GM12878 (cell line): Measurements from ENCODE around the gene ERC1. TPM values are rescaled to one million over a fixed set of nuclear protein-coding genes. Genes with fewer than 3 reads are reported as not detected.

Experiments used
- ATAC-seq: fragments of 200-7000 bp; cut with Tn5 transposase; 3 replicates; pipeline ENCODE4 v1.9.1; 2020; ENCODE audit warnings: mild to moderate bottlenecking, moderate library complexity
- BruUV-seq: library from RNA; stranded (reverse); fragments of 400-500 nt; replicated peaks from 2 replicates; lab custom pipeline; 2021; lab: Mats Ljungman, UMichigan
- CTCF ChIA-PET: fragments of 300-600 bp; sonication (Branson Sonifier 250); formaldehyde crosslinking; extraction: SDS; loops from one replicate; lab custom pipeline; 2021; ENCODE audit warnings: inconsistent platforms; lab: Yijun Ruan, JAX
- POLR2A ChIA-PET: fragments of 350-600 bp; formaldehyde crosslinking; extraction: SDS; loops from one replicate; lab custom pipeline; 2021; ENCODE audit warnings: inconsistent platforms; lab: Charles Lee
- RAD21 ChIA-PET: fragments of 300-600 bp; sonication (Branson Sonifier 250); formaldehyde crosslinking; loops from one replicate; lab custom pipeline; 2023; ENCODE audit warnings: antibody characterized with exemption; ENCODE audit not compliant: unreplicated experiment; lab: Charles Lee
- SMC1A ChIA-PET: fragments of 300-600 bp; sonication (Branson Sonifier 250); formaldehyde crosslinking; loops from one replicate; lab custom pipeline; 2023; ENCODE audit not compliant: unreplicated experiment, uncharacterized antibody; lab: Charles Lee
- DNase-seq: peaks from one replicate; pipeline ENCODE4 v3.0.0-alpha.2; 2011; ENCODE audit warnings: low read depth, low spot score
- FAIRE-seq: peaks from 3 replicates; lab custom pipeline; 2011; peaks lifted over from hg19 to GRCh38; lab: Jason Lieb, UNC
- H2AFZ ChIP-seq: 2 replicates; pipeline ENCODE4 v1.6.0; 2011; ENCODE audit warnings: low read depth, low read length, control low read depth; ENCODE audit not compliant: control insufficient read depth
- H3K27ac ChIP-seq: 2 replicates; pipeline ENCODE4 v1.5.1; 2011; ENCODE audit warnings: control low read depth; ENCODE audit not compliant: control insufficient read depth, insufficient read depth
- H3K27me3 ChIP-seq, 2 experiments: replicated peaks in 1 of 2; 2 replicates each; pipeline versions ENCODE4 v1.6.0 to v1.6.1; 2011; ENCODE audit warnings: low read length in 1 of 2; ENCODE audit not compliant: control insufficient read depth in 2 of 2, insufficient read depth in 2 of 2
- H3K36me3 ChIP-seq, 2 experiments: 2 replicates each; pipeline ENCODE4 v1.5.1; 2011; ENCODE audit warnings: low read length in 1 of 2; ENCODE audit not compliant: control insufficient read depth in 2 of 2, insufficient read depth in 2 of 2
- H3K4me1 ChIP-seq: 2 replicates; pipeline ENCODE4 v1.6.1; 2011; ENCODE audit warnings: mild to moderate bottlenecking, low read length, moderate library complexity, mixed read lengths; ENCODE audit not compliant: control insufficient read depth, insufficient read depth
- H3K4me2 ChIP-seq: 2 replicates; pipeline ENCODE4 v1.6.0; 2011; ENCODE audit warnings: control low read depth; ENCODE audit not compliant: control insufficient read depth, insufficient read depth
- H3K4me3 ChIP-seq: fragments of 200-600 bp; sonication (generic); 2 replicates; pipeline ENCODE4 v1.5.1; 2016
- H3K79me2 ChIP-seq: 2 replicates; pipeline ENCODE4 v1.6.0; 2011; ENCODE audit warnings: low read length; ENCODE audit not compliant: control insufficient read depth, insufficient read depth
- H3K9ac ChIP-seq: 2 replicates; pipeline ENCODE4 v1.8.0; 2011; ENCODE audit warnings: low read length, control low read depth, mixed read lengths; ENCODE audit not compliant: control insufficient read depth, insufficient read depth
- H3K9me3 ChIP-seq: replicated peaks from 3 replicates; pipeline ENCODE4 v1.5.1; 2011; ENCODE audit warnings: mild to moderate bottlenecking, low read length; ENCODE audit not compliant: control insufficient read depth, insufficient read depth
- H4K20me1 ChIP-seq: 2 replicates; pipeline ENCODE4 v1.6.0; 2011; ENCODE audit not compliant: control insufficient read depth, insufficient read depth
- CEBPB ChIP-seq, 2 experiments: fragments of 150-350 bp in 1 of 2; IDR thresholded peaks; 2 replicates each; pipeline ENCODE4 v1.6.1; 2012 to 2014; ENCODE audit warnings: low read depth in 2 of 2, low read length in 2 of 2, borderline replicate concordance in 1 of 2, inconsistent platforms in 1 of 2
- CUX1 ChIP-seq: IDR thresholded peaks from 2 replicates; pipeline ENCODE4 v1.6.1; 2012; ENCODE audit warnings: improper control_type of control experiment, low read depth, low read length; ENCODE audit not compliant: insufficient replicate concordance
- ELK1 ChIP-seq: IDR thresholded peaks from 2 replicates; pipeline ENCODE4 v1.6.1; 2012; ENCODE audit warnings: low read depth, low read length, improper control_type of control experiment
- GATAD2B ChIP-seq: fragments of 450-650 bp; conservative IDR thresholded peaks from 2 replicates; pipeline ENCODE4 v1.6.1; 2017; ENCODE audit warnings: low read depth, mild to moderate bottlenecking, moderate library complexity
- IKZF1 ChIP-seq: fragments of 450-650 bp; conservative IDR thresholded peaks from 2 replicates; pipeline ENCODE4 v1.6.1; 2017; ENCODE audit warnings: antibody characterized with exemption, mild to moderate bottlenecking
- JUND ChIP-seq: IDR thresholded peaks from 2 replicates; pipeline ENCODE4 v1.6.1; 2012; ENCODE audit warnings: low read depth, mild to moderate bottlenecking, low read length, improper control_type of control experiment, moderate library complexity
- MTA3 ChIP-seq: IDR thresholded peaks from 2 replicates; pipeline ENCODE4 v1.6.1; 2012; ENCODE audit warnings: low read length, inconsistent platforms, borderline replicate concordance
- RCOR1 ChIP-seq: conservative IDR thresholded peaks from 2 replicates; pipeline ENCODE4 v1.6.1; 2012; ENCODE audit warnings: low read depth, low read length, improper control_type of control experiment
- SMAD1 ChIP-seq: fragments of 450-650 bp; IDR thresholded peaks from 2 replicates; pipeline ENCODE4 v1.6.1; 2018; ENCODE audit warnings: mild to moderate bottlenecking, low read depth; ENCODE audit not compliant: partially characterized antibody
- TAF1 ChIP-seq: IDR thresholded peaks from 2 replicates; pipeline ENCODE4 v1.6.1; 2011; ENCODE audit warnings: mild to moderate bottlenecking, low read depth, low read length, borderline replicate concordance
- ZNF384 ChIP-seq: IDR thresholded peaks from 2 replicates; pipeline ENCODE4 v1.6.1; 2012; ENCODE audit warnings: low read depth, mild to moderate bottlenecking, low read length, improper control_type of control experiment, borderline replicate concordance
- WGBS: methylation state at CpG from one replicate; pipeline ENCODE4 v1.1.6; 2016; ENCODE audit warnings: low lambda C conversion rate; ENCODE audit not compliant: insufficient replicate concordance, insufficient coverage; ENCODE audit errors: missing lambda C conversion rate; 5-methylcytosine and 5-hydroxymethylcytosine counted together
- in situ Hi-C: fragments of 300-500 bp; cut with MboI; formaldehyde crosslinking; loops from 9 replicates; pipeline ENCODE4 v1.14.3; 2018; ENCODE audit warnings: mixed read lengths
- intact Hi-C: fragments of 100-400 bp; cut with micrococcal nuclease; formaldehyde crosslinking; loops from one replicate; pipeline ENCODE4 v1.14.2; 2022; ENCODE audit not compliant: unreplicated experiment
- polyA plus RNA-seq, 11 experiments: library from polyadenylated mRNA; depleted of rRNA in 4 of 11; unstranded in 6 of 11; stranded (reverse) in 5 of 11; fragments of >200 nt; fragmentation: Nextera tagmentation in 4 of 11; fragmentation: Illumina TruSeq in 1 of 11; extraction: Ambion mirVana in 4 of 11; extraction: Trizol in 1 of 11; gene quantifications; 1 replicate in 1 of 11; 2 replicates in 10 of 11; pipeline versions ENCODE4 v1.2.1 to v1.2.3, GENCODE V29; 2011 to 2016; ENCODE audit warnings: inconsistent platforms in 2 of 11, missing spikeins in 2 of 11, low read depth in 1 of 11
- total RNA-seq, 4 experiments: library from RNA; depleted of rRNA in 3 of 4; stranded (reverse); fragments of >200 nt in 3 of 4; fragmentation: Illumina TruSeq in 1 of 4; extraction: Trizol in 1 of 4; gene quantifications; 2 replicates each; pipeline versions ENCODE4 v1.2.1 to v1.2.3, GENCODE V29; 2013 to 2021
- TF ChIP-seq, protein P1 (sequence below): IDR thresholded peaks from 2 replicates; pipeline ENCODE4 v1.6.1; 2012; ENCODE audit warnings: low read depth, low read length, improper control_type of control experiment
- TF ChIP-seq, protein P2 (sequence below): fragments of 450-650 bp; IDR thresholded peaks from 2 replicates; pipeline ENCODE4 v1.6.1; 2017; ENCODE audit warnings: antibody characterized with exemption, mild to moderate bottlenecking, moderate library complexity

ERC1 gene
- total and polyA plus RNA-seq, 10 of the 15 experiments (the other 5 are each of a cell fraction or from before 2014, with no cell fraction given) = 0.75 to 8.0 (median 5.0) TPM

GRCh38 chr12:1162081-1162760 is 171.2 kb downstream of the ERC1 start:
- Histone ChIP-seq H3K27ac (no peak overlapping the region), H2AFZ (no peak overlapping the region), H3K4me2 (no peak overlapping the region), H3K9me3 (no peaks in the 10 kb centered on the region), H3K79me2 (no peaks in the 10 kb centered on the region), H3K36me3 (no peaks in the 10 kb centered on the region), H3K9ac (no peak overlapping the region), H3K4me3 (no peak overlapping the region), H4K20me1 (no peaks in the 10 kb centered on the region; the same call in 1 of the 2 replicates), H3K27me3 (no peaks in the 10 kb centered on the region), H3K4me1 (no peaks in the 10 kb centered on the region)
- ChIA-PET POLR2A (no interaction called here), RAD21 (no interaction called here), CTCF (no interaction called here), SMC1A (interaction anchor here (1.1 to 1.3 kb wide), 2 partner anchors 21 to 38 kb away, joined by 3 read pairs; no protein-coding TSS in a partner anchor)
- in situ Hi-C loops (no loop called here), intact Hi-C loops (no loop called here)
- DNase-seq (no peak), ATAC-seq (no peak), FAIRE-seq (no peak)
- no TSS peak for BruUV-seq
- TF ChIP-seq TAF1 (no peak), IKZF1 (no peak), CEBPB (IDR thresholded peaks at IDR 0.05; ENCODE audit: borderline replicate concordance in 1 of 2, low read depth in 2 of 2, low read length in 2 of 2) (no peak), SMAD1 (no peak), ELK1 (no peak), GATAD2B (no peak), RCOR1 (no peak), MTA3 (no peak), JUND (no peak), ZNF384 (no peak), CUX1 (no peak)
- TF ChIP-seq, protein P1, sequence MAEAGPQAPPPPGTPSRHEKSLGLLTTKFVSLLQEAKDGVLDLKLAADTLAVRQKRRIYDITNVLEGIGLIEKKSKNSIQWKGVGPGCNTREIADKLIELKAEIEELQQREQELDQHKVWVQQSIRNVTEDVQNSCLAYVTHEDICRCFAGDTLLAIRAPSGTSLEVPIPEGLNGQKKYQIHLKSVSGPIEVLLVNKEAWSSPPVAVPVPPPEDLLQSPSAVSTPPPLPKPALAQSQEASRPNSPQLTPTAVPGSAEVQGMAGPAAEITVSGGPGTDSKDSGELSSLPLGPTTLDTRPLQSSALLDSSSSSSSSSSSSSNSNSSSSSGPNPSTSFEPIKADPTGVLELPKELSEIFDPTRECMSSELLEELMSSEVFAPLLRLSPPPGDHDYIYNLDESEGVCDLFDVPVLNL = no peak
- TF ChIP-seq, protein P2, sequence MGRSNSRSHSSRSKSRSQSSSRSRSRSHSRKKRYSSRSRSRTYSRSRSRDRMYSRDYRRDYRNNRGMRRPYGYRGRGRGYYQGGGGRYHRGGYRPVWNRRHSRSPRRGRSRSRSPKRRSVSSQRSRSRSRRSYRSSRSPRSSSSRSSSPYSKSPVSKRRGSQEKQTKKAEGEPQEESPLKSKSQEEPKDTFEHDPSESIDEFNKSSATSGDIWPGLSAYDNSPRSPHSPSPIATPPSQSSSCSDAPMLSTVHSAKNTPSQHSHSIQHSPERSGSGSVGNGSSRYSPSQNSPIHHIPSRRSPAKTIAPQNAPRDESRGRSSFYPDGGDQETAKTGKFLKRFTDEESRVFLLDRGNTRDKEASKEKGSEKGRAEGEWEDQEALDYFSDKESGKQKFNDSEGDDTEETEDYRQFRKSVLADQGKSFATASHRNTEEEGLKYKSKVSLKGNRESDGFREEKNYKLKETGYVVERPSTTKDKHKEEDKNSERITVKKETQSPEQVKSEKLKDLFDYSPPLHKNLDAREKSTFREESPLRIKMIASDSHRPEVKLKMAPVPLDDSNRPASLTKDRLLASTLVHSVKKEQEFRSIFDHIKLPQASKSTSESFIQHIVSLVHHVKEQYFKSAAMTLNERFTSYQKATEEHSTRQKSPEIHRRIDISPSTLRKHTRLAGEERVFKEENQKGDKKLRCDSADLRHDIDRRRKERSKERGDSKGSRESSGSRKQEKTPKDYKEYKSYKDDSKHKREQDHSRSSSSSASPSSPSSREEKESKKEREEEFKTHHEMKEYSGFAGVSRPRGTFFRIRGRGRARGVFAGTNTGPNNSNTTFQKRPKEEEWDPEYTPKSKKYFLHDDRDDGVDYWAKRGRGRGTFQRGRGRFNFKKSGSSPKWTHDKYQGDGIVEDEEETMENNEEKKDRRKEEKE = no peak
- WGBS = 36% methylated on average over 5 of the region's 5 CpGs
